Nucleus accumbens (tissue), 56 donors: ENCODE results near the gene OCA2.
"Not testable (repeated sequence)": the region's sequence is repeated elsewhere in the genome, so short reads cannot be mapped to it uniquely, and the experiment has no call there.

Source experiments
- DNase-seq, 56 donors: peaks; one replicate each; lab custom pipeline; 2025; lab: John Stamatoyannopoulos, UW

OCA2 gene

DNA sequence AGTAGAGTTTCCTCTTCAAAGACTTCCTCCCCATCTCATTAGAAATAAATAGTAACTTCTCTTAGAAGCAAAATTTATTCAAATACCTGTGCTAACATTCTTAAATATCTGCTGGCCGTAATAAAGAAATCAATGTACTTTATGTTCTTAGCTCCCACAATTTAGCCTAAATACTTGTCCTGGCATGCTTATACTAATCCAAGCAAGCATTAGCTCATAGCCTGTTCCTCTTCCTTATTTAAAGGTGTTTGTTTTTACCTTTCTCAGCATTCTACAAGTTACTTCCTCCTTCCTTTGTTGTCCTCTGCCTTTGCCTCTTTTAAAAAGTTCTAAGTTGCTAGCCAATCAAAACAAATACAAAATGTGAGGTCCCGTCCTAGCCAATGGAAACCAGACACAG is 90.9 kb downstream of the OCA2 start:
- not testable (repeated sequence) for DNase-seq

DNA sequence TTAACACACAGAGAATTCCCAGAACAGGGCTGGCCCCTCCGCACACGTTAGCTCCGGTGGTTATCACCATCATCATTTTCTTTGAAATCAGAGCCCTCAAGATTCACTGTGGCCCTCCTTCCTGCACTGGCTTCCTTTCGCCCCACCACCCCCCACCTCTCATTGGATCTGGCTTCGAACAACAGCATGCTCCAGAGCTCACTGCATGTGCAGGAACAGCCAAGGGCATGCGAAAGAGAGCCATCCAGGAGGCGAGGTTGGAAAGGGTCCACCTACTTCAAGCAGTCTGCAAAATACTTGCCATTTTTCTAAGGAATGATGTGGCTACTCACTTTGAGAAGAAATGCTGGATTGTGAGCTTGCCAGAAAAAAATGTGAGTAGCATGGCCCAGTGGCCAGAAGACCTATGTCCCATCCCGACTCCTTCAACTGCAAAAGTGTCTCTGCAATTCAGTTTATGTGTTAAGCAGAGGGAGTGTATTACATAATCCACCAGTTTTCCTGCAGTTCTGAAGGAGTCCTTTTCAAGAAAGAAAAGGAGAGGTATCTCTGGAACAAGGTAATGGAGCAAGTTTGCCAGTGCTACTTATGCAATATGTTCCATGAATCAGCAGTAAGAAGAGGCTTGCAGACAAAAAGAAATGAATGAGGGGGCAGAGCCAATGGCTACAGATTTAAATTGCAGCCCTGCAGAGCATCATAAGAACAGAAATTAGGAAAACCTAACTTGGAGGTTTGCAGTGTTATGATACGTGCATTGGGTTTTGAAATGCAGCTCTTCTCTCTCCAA is 92.8 kb downstream of the OCA2 start:
- DNase-seq, result peak in 1 of 56 donors; percentile 35

DNA sequence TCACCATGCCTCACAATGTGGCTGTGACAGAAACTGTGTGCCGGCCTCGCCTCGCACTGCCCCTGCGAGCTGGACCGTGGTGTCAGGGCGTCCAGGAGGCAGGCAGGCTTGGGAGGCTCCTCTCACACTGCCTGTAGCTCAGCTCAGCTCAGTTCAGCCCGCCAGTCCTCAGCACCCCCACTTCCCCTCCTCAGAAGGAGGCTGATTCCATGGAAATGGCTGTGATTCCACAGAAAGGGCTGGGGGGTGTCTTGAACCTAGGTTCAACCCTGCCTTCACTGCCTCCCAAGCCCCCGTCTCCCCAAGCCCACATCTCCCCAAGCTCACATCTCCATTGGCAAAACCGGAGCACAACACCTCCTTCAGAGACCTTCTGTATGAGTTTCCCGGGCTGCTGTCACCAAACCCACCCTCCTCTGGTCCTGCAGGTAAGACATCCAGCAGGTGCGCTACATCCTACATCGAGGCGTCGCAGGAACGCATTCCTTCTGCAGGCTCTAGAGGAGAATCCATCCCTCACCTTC is 94.0 kb downstream of the OCA2 start:
- DNase-seq, result no peak

- no peak for DNase-seq
These were observed 94.7 kb downstream of the OCA2 start for GRCh38 chr15:28004143-28005003.

- DNase-seq, result no peak
These were observed 95.6 kb downstream of the OCA2 start for GRCh38 chr15:28003302-28004037.

DNA sequence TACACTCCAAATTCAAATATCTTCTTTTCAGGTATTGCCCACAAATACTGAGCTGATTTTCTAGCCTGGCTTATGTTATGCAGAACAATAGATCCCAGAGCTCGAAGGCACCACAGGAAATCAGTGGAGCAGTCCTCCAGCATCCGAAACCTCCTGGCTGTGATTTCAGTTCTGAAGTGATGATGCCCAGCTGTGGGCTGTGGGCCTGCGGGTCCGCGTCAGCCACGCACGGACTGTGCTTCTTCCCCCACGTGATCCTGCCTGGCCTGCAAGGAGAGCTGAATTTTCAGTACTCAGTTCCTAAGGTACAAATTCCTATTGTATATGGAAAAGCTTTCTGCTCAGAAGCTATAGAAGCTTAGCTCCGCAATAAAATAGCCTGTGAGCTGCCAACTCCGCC is 96.2 kb downstream of the OCA2 start:
- no peak for DNase-seq

- DNase-seq, result no peak
These were observed 96.8 kb downstream of the OCA2 start for GRCh38 chr15:28002136-28002861.

DNA sequence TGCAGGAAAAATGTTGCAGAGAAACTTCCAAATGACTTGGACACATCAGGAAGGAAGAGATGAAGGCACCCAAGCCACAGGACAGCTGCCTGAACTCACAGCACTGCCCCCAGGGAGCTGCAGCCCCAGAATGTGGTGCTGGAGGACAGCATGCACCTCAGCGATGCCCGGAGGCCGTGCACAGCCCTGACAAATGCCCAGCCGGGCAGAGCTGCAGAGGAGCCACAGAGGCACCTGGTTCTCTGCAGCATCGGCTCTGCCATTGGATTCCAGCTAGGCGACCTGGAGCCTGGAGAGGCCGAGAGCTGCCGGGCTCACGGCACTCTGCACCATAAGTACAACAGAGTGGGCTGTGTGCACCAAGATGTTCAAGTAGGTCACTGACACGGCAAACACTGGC is 97.5 kb downstream of the OCA2 start:
- no peak for DNase-seq

DNA sequence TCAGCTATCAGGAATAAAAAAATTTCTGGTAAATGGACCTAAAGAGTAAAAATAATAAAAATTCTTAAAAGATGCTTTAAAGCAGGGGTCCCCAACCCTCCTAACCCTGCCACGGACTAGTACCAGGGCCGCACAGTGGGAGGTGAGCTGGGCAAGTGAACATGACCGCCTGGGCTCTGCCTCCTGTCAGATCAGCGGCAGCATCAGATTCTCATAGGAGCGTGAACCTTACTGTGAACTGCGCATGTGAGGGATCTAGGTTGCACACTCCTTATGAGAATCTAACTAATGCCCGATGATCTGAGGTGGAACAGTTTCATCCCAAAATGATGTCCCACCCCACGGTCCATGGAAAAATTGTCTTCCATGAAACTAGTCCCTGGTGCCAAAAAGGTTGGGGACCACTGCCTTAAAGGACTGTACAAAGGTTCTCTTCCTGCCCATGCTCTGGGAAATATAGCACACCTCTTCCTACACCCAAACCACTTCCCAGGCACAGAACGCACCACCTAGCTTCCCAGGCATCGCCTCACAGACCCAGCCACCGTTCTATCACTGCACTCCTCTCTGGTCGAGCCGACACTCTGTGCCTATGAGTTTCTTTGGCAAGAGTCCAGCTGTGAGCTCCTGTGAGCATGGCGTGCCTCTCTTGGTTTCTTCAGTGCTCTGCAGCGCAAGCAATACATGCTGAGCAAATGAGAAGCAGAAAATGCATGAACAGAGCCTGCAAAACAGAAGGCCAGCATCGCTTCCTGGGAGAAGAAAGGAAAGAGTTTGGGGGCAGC is 104.9 kb downstream of the OCA2 start:
- no peak for DNase-seq

DNA sequence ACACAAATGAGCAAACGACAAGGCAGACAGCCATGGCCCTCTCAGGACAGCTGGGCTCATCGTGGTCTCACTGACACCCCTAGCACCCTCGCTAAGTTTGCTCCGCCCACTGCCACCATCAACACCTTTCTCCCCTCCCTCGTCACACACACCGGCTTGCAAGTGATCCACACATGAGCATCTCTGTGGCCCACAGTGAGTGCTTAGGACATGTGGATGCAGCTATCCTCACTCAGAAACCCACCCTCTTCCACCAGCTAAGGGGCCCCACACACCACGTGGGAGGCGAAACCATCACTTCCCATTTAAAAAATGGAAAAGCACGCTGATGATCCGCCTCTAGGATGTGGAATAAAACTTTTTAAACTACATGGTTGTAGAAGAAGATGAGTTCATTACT is 105.6 kb downstream of the OCA2 start:
- no peak for DNase-seq

- no peak for DNase-seq
These were observed 108.3 kb downstream of the OCA2 start for GRCh38 chr15:27990521-27991515.

- no peak for DNase-seq
These were observed 109.3 kb downstream of the OCA2 start for GRCh38 chr15:27989838-27990237.

- DNase-seq, result no peak
These were observed 109.7 kb downstream of the OCA2 start for GRCh38 chr15:27989427-27989826.

GRCh38 chr15:27985099-27985498 is 114.0 kb downstream of the OCA2 start:
- DNase-seq, result no peak

DNA sequence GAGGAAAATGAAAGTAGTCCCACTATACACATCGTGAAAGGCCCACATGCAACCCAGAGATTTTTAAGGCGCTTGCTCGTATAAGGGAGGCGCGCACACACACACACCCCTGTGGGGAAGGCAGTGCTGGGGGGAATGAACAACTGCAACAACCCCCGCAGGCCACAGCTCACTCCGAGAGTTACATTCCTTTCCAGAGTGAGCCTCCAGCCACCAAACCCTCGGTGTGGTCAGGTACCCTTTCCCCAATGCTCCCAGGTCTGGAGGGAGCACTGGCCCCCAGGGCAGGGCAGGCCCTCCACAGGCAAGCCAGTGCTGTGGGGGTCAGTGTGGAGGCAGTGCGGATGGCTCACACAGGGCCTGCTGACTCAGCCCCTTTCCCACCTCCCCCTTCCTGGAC is 115.6 kb downstream of the OCA2 start:
- DNase-seq, result no peak

DNA sequence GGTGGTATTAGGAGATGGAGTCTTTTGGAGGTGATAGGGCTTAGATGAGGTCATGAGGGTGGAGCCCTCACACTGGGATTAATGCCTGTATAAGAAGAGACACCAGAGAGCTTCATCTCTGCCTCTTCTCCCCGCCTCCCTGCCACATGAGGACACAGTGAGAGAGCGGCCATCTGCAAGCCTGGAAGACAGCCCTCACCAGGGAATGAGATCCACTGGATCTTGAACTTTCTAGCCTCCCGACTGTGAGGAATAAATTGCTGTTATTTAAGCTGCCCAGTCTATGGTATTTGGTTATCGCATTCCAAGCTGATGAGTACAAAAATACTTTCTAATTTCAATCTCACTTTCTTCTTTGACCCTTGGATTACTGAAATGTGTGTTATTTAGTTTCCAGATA is 121.4 kb downstream of the OCA2 start:
- no peak for DNase-seq

DNA sequence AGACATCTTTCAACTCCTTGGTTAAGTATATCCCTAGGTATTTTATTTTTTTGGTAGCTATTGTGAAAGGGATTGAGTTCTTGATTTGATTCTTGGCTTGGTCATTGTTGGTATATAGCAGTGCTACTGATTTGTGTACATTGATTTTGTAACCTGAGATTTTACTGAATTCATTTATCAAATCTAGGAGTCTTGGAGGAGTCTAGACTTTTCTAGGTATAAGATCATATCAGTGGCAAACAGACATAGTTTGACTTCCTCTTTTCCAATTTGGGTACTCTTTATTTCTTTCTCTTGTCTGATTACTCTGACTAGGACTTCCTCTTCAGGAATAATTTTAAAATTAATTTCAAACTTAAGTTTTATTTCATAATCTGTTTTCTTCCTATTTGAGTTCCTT is 125.2 kb downstream of the OCA2 start:
- DNase-seq, result no peak
